IMR-90 (cell line): Measurements from ENCODE around the gene CCDC87. TPM values are rescaled to one million over a fixed set of nuclear protein-coding genes. Genes with fewer than 3 reads are reported as not detected.

ENCODE experiments used
- ATAC-seq: fragments of 200-7000 bp; cut with Tn5 transposase; 2 replicates; pipeline ENCODE4 v1.9.1; 2020; ENCODE audit warnings: low read depth, mild to moderate bottlenecking, moderate library complexity
- BruUV-seq: library from RNA; stranded (reverse); fragments of 400-500 nt; replicated peaks from 2 replicates; lab custom pipeline; 2021; lab: Mats Ljungman, UMichigan
- CTCF ChIA-PET: fragments of 300-600 bp; formaldehyde crosslinking; extraction: SDS; loops from one replicate; lab custom pipeline; 2021; ENCODE audit warnings: antibody characterized with exemption; lab: Yijun Ruan, JAX
- POLR2A ChIA-PET: fragments of 300-600 bp; sonication (Branson Sonifier 250); formaldehyde crosslinking; loops from one replicate; lab custom pipeline; 2022; ENCODE audit warnings: antibody characterized with exemption; ENCODE audit not compliant: unreplicated experiment; lab: Charles Lee
- DNase-seq: peaks from one replicate; pipeline ENCODE4 v3.0.0; 2013
- H2AFZ ChIP-seq: replicated peaks from 2 replicates; pipeline ENCODE3; 2013; ENCODE audit warnings: low read length, mild to moderate bottlenecking; ENCODE audit not compliant: poor library complexity
- H2AK5ac ChIP-seq: 2 replicates; pipeline ENCODE4 v1.6.1; 2013; ENCODE audit warnings: low read depth, low read length, inconsistent platforms
- H2AK9ac ChIP-seq: replicated peaks from 2 replicates; pipeline ENCODE3; 2013; ENCODE audit warnings: mild to moderate bottlenecking, low read depth, low read length, moderate library complexity; ENCODE audit not compliant: poor library complexity
- H2BK120ac ChIP-seq: 2 replicates; pipeline ENCODE4 v1.6.1; 2013; ENCODE audit warnings: low read depth, low read length, inconsistent platforms
- H2BK15ac ChIP-seq: 3 replicates; pipeline ENCODE4 v1.6.1; 2013; ENCODE audit warnings: low read depth, low read length, inconsistent platforms
- H2BK20ac ChIP-seq: 2 replicates; pipeline ENCODE4 v1.6.1; 2013; ENCODE audit warnings: low read depth, mild to moderate bottlenecking, inconsistent platforms, low read length, moderate library complexity
- H2BK5ac ChIP-seq: 2 replicates; pipeline ENCODE4 v1.6.1; 2013; ENCODE audit warnings: mild to moderate bottlenecking, low read depth, low read length, inconsistent platforms; ENCODE audit not compliant: poor library complexity, severe bottlenecking
- H3K14ac ChIP-seq: replicated peaks from 2 replicates; pipeline ENCODE4 v1.6.1; 2013; ENCODE audit warnings: low read depth, low read length, inconsistent platforms
- H3K18ac ChIP-seq: 2 replicates; pipeline ENCODE4 v1.6.1; 2013; ENCODE audit warnings: low read depth, low read length, control low read depth
- H3K23ac ChIP-seq: 2 replicates; pipeline ENCODE4 v1.6.1; 2013; ENCODE audit warnings: low read depth, low read length, inconsistent platforms
- H3K27ac ChIP-seq: 2 replicates; pipeline ENCODE4 v1.5.1; 2013; ENCODE audit warnings: mild to moderate bottlenecking, control low read depth, low read length; ENCODE audit not compliant: insufficient read depth
- H3K27me3 ChIP-seq: 2 replicates; pipeline ENCODE4 v1.6.1; 2013; ENCODE audit warnings: low read length; ENCODE audit not compliant: control insufficient read depth, insufficient read depth
- H3K36me3 ChIP-seq: 2 replicates; pipeline ENCODE4 v1.6.1; 2013; ENCODE audit warnings: low read length, mixed read lengths; ENCODE audit not compliant: control insufficient read depth, insufficient read depth
- H3K4ac ChIP-seq: 2 replicates; pipeline ENCODE4 v1.6.1; 2013; ENCODE audit warnings: low read depth, low read length, inconsistent platforms
- H3K4me1 ChIP-seq: 2 replicates; pipeline ENCODE4 v1.6.1; 2013; ENCODE audit warnings: low read length, mixed read lengths; ENCODE audit not compliant: control insufficient read depth, insufficient read depth
- H3K4me2 ChIP-seq: 2 replicates; pipeline ENCODE4 v1.6.1; 2013; ENCODE audit warnings: low read depth, mild to moderate bottlenecking, control low read depth, low read length, moderate library complexity
- H3K4me3 ChIP-seq: 2 replicates; pipeline ENCODE4 v1.5.1; 2013; ENCODE audit warnings: low read depth, mild to moderate bottlenecking, control low read depth, low read length, moderate library complexity; ENCODE audit not compliant: insufficient read depth
- H3K56ac ChIP-seq: 2 replicates; pipeline ENCODE4 v1.6.1; 2013; ENCODE audit warnings: low read length, inconsistent platforms; ENCODE audit not compliant: insufficient read depth; ENCODE audit errors: extremely low read depth
- H3K79me1 ChIP-seq, 2 experiments: 2 replicates each; pipeline ENCODE4 v1.6.1; 2013; ENCODE audit warnings: low read length in 2 of 2, inconsistent platforms in 1 of 2, low read depth in 1 of 2
- H3K9ac ChIP-seq: 2 replicates; pipeline ENCODE4 v1.6.1; 2013; ENCODE audit warnings: low read depth, low read length, control low read depth
- H3K9me1 ChIP-seq: 2 replicates; pipeline ENCODE4 v1.6.1; 2013; ENCODE audit warnings: low read length, inconsistent platforms; ENCODE audit not compliant: insufficient read depth
- H3K9me3 ChIP-seq: 2 replicates; pipeline ENCODE4 v1.6.1; 2013; ENCODE audit warnings: low read length; ENCODE audit not compliant: control insufficient read depth, insufficient read depth
- H4K20me1 ChIP-seq: 2 replicates; pipeline ENCODE4 v1.6.1; 2013; ENCODE audit warnings: low read length, inconsistent platforms; ENCODE audit not compliant: insufficient read depth
- H4K5ac ChIP-seq: 2 replicates; pipeline ENCODE4 v1.6.1; 2013; ENCODE audit warnings: mild to moderate bottlenecking, low read depth, low read length, control low read depth
- H4K8ac ChIP-seq, 2 experiments: 2 replicates each; pipeline ENCODE4 v1.6.1; 2013; ENCODE audit warnings: low read depth in 2 of 2, low read length in 2 of 2, control low read depth in 1 of 2, inconsistent platforms in 1 of 2
- H4K91ac ChIP-seq: 2 replicates; pipeline ENCODE4 v1.6.1; 2013; ENCODE audit warnings: low read depth, low read length, inconsistent platforms; ENCODE audit not compliant: insufficient read depth
- CEBPB ChIP-seq: IDR thresholded peaks from 2 replicates; pipeline ENCODE4 v1.6.1; 2012; ENCODE audit warnings: low read depth, low read length, improper control_type of control experiment
- ELK1 ChIP-seq: fragments of 150-350 bp; IDR thresholded peaks from 2 replicates; pipeline ENCODE4 v1.6.1; 2016; ENCODE audit warnings: low read depth, mild to moderate bottlenecking, low read length, moderate library complexity, borderline replicate concordance
- FOS ChIP-seq: fragments of 150-350 bp; IDR thresholded peaks from 2 replicates; pipeline ENCODE4 v1.6.1; 2016; ENCODE audit warnings: low read depth, low read length
- MAFK ChIP-seq: IDR thresholded peaks from 2 replicates; pipeline ENCODE4 v1.6.1; 2012; ENCODE audit warnings: low read depth, low read length, improper control_type of control experiment
- MAZ ChIP-seq: IDR thresholded peaks from 2 replicates; pipeline ENCODE4 v1.6.1; 2012; ENCODE audit warnings: low read depth, mild to moderate bottlenecking, low read length, improper control_type of control experiment, moderate library complexity, borderline replicate concordance
- USF2 ChIP-seq: fragments of 150-350 bp; IDR thresholded peaks from 2 replicates; pipeline ENCODE4 v1.6.1; 2017; ENCODE audit warnings: mild to moderate bottlenecking, antibody characterized with exemption, low read length, low read depth
- WGBS, 2 experiments: methylation state at CpG; one replicate each; pipeline versions ENCODE4 v1.1.5 to v1.1.7; 2013; ENCODE audit warnings: missing lambda C conversion rate in 2 of 2; ENCODE audit not compliant: insufficient read length in 1 of 2; ENCODE audit errors: extremely low coverage in 2 of 2; 5-methylcytosine and 5-hydroxymethylcytosine counted together
- dilution Hi-C: fragments of 300-500 bp; cut with HindIII; formaldehyde crosslinking; loops from one replicate; pipeline ENCODE4 v1.14.3; 2018; ENCODE audit warnings: low sequenced_read_pairs; ENCODE audit not compliant: unreplicated experiment
- in situ Hi-C: fragments of 300-500 bp; cut with MboI; formaldehyde crosslinking; loops from 3 replicates; pipeline ENCODE4 v1.14.3; 2019; ENCODE audit warnings: low sequenced_read_pairs, inconsistent platforms, mixed read lengths
- intact Hi-C: fragments of 100-400 bp; cut with micrococcal nuclease; formaldehyde crosslinking; loops from 2 replicates; pipeline ENCODE4 v1.10.0; 2022
- polyA plus RNA-seq, 3 experiments: library from polyadenylated mRNA; depleted of rRNA; stranded (reverse); fragments of >200 nt; gene quantifications; 2 replicates each; pipeline ENCODE4 v1.2.3, GENCODE V29; 2012; ENCODE audit warnings: low replicate concordance in 1 of 3
- total RNA-seq: library from RNA; depleted of rRNA; stranded (reverse); fragments of >200 nt; gene quantifications from 2 replicates; pipeline ENCODE4 v1.2.3, GENCODE V29; 2012

CCDC87 gene
- total and polyA plus RNA-seq, 2 of the 4 experiments (the other 2 are of a cell fraction) = 0.18 to 0.19 TPM

- TF ChIP-seq ELK1 = no peak
These were observed 22.6 kb downstream of the CCDC87 start (continued) for GRCh38 chr11:66570079-66570849.

DNA sequence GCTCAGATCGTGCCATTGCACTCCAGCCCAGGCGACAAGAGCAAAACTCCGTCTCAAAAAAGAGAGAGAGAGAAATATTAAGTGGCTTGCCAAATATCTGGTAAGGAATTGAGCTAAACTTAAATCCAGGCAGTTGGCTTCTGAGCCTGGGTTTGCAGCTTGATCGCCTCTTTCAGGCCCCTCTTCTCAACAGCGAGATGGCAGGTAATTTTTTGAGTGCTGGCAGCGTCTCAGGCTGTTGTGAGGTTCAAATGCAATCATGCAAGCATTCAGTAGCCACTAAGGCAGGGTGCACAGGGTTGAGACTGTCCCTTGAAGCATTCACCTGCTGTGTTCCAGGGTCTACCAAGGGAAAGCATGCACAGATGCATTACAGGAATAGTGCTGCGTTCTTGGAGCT is 23.8 kb downstream of the CCDC87 start:
- Histone ChIP-seq H2BK15ac (no peak overlapping the region), H3K27me3 (peaks cover 2% of the 10 kb centered on the region; the same call in 1 of the 2 replicates), H3K4me2 (no peak overlapping the region), H3K36me3 (peaks cover 3% of the 10 kb centered on the region; the same call in 1 of the 2 replicates), H3K56ac (no peak overlapping the region), H3K9me1 (peaks cover 6% of the 10 kb centered on the region; the same call in 1 of the 2 replicates), H4K8ac (no peak overlapping the region), H4K91ac (no peak overlapping the region), H3K27ac (no peak overlapping the region), H3K23ac (no peak overlapping the region), H3K9me3 (no peaks in the 10 kb centered on the region), H3K4me1 (peaks cover 3% of the 10 kb centered on the region; the same call in 1 of the 2 replicates), H3K4ac (no peak overlapping the region), H3K4me3 (no peak overlapping the region), H3K18ac (no peak overlapping the region), H2BK120ac (no peak overlapping the region), H2BK20ac (no peak overlapping the region), H4K20me1 (no peaks in the 10 kb centered on the region), H3K9ac (no peak overlapping the region), H2AK9ac (no peak overlapping the region), H3K79me1 (no peaks in the 10 kb centered on the region), H2AK5ac (no peak overlapping the region), H4K5ac (no peak overlapping the region), H2AFZ (no peak overlapping the region), H3K14ac (no peak overlapping the region), H2BK5ac (no peak overlapping the region)
- TF ChIP-seq CEBPB (no peak), MAFK (no peak), USF2 (no peak), MAZ (no peak), FOS (no peak)
- WGBS, 2 experiments = 100% methylated on average over 1 of the region's 7 CpGs; no CpG with 5 or more reads in 1 of the 2 experiments
- dilution Hi-C loops (no loop called here), in situ Hi-C loops (no loop called here), intact Hi-C loops (no loop called here)
- DNase-seq (no peak), ATAC-seq (no peak)
- ChIA-PET POLR2A (interaction anchor here (0.6 kb wide), 1 partner anchor 31 kb away, joined by 3 read pairs; no protein-coding TSS in a partner anchor), CTCF (interaction anchor here (0.8 to 1.0 kb wide), 2 partner anchors 25 to 109 kb away, joined by 4 read pairs; partner anchors contain the start of gene RBM4B)
- BruUV-seq = no TSS peak
